Epithelial cell of proximal tubule (primary cell): ENCODE results near the gene HDAC4. TPM values are rescaled to one million over a fixed set of nuclear protein-coding genes. Genes with fewer than 3 reads are reported as not detected.

Experiments
- DNase-seq: peaks from one replicate; pipeline ENCODE4 v3.0.0-alpha.2; 2011; ENCODE audit warnings: low read depth
- H3K4me3 ChIP-seq: 2 replicates; pipeline ENCODE4 v1.5.1; 2011; ENCODE audit warnings: low read depth, mild to moderate bottlenecking, low read length
- total RNA-seq: library from RNA; depleted of rRNA; stranded (reverse); fragments of >200 nt; gene quantifications from 2 replicates; pipeline ENCODE4 v1.2.3, GENCODE V29; 2015
- TF ChIP-seq, protein P1 (sequence below): conservative IDR thresholded peaks from 2 replicates; pipeline ENCODE4 v1.5.1; 2012; ENCODE audit warnings: low read depth, mild to moderate bottlenecking, low read length

The HDAC4 gene
- total RNA-seq, 1 donor from 2014 or later: 23.2 TPM

DNA sequence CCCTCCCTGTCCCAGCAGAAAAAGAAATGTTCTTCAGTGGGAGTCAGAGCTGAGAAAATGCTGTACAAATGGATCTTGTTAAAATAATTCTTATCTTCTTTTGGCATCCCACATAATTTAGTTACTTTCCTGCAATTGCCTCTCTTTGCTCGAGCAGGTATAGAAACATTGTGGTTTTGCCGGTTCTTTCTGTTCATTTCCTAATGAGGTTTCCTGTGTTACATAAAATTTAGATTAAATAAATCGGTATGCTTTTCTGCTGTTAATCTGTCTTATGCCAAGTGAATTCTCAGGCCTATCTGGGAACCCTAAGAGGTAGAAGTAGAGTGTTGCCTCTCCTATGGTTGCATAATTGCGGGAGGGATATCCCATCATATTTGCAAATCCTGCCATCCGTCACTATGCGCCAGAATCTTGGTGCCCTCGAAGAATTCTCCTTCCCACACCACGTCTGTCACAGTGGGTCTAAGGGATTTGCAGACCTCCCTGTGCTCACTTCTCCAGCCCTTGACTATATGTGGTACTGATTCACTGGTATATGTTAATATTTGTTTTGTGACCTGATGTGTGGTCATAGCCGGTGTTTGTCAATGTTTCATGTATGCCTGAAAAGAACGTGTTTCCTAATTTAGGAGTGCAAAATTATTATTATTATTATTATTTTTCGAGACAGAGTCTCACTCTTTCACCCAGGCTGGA lies 12.2 kb upstream of the HDAC4 start:
- DNase-seq: no peak
- H3K4me3 ChIP-seq: no peak overlapping the region
- TF ChIP-seq, protein P1, sequence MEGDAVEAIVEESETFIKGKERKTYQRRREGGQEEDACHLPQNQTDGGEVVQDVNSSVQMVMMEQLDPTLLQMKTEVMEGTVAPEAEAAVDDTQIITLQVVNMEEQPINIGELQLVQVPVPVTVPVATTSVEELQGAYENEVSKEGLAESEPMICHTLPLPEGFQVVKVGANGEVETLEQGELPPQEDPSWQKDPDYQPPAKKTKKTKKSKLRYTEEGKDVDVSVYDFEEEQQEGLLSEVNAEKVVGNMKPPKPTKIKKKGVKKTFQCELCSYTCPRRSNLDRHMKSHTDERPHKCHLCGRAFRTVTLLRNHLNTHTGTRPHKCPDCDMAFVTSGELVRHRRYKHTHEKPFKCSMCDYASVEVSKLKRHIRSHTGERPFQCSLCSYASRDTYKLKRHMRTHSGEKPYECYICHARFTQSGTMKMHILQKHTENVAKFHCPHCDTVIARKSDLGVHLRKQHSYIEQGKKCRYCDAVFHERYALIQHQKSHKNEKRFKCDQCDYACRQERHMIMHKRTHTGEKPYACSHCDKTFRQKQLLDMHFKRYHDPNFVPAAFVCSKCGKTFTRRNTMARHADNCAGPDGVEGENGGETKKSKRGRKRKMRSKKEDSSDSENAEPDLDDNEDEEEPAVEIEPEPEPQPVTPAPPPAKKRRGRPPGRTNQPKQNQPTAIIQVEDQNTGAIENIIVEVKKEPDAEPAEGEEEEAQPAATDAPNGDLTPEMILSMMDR: no peak

DNA sequence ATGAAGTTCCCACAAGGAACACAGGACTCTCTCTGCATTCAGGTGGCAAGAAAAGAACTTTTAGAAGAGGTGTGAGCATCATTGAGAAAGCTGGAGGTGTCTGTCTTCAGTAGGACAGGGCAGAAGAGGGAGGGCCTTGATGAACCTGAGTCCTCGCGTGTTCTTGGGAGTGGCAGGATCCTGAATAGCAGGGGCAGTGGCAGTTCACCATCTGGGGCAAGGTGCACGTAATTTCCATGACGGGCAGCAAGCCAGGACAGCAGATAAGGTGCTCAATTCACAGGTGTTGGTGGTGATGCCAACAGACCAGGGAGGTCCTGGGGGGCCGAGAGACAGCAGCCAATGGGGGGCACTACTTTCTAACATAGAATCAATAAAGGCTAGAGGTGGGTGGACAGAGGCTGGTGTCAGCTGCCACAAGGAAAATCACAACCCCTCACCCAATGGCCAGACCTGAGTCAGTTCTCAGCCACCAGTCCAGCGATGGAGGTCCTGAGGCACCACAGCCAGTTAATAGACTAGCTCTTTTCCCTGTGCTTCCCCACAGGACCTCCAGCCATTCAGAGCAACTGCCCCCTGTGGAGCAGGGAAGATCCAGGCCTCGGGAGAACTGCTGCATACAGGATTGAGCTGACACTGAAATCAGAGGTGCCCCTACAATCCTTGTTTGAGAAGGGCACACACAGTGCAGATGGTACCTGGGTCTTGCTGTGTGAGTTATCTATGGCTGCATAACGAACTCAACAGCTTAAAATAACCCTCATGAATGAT lies 10.9 kb upstream of the HDAC4 start:
- DNase-seq: no peak
- no peak overlapping the region for H3K4me3 ChIP-seq
- TF ChIP-seq, protein P1: no peak

DNA sequence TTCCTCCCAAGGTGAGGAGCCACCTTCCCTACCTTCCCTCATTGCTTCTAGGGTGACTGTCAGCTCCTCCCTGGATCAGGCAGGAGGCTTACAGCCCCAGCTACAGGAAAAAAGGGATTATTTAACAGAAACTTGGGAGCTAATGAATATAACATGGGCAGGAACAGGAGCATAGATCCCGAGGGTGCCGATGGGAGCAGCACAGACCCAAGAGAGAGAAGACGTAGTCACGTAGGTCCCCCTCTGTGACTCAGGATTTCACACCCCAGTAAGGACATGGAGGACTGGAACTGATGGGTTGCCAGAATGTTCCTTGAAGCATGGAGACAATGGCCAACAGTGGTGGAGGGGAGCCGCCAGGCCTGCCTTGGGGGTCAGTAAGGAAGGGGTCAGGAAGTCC lies 10.3 kb upstream of the HDAC4 start:
- DNase-seq: no peak
- TF ChIP-seq, protein P1: no peak
- no peak overlapping the region for H3K4me3 ChIP-seq

DNA sequence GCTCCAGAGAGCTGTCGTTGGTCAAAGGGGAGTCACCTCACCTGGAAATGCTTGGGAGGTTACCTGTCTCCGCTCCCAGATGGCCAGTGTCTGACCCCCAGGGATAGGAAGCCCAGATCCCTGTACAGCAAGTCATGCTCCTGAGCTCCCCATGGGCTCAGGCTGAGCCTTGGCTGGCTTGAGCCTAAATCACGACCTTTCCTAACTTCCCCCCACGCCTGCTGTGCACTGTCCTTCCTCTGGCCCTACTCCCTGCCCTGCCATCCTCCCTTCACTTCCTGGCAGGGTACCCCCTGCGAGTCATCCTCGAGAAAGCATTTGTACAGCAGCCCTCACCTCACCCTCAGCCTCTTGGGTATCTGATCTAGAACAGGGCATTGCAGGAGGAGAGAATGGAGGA lies 9.2 kb upstream of the HDAC4 start:
- no peak for DNase-seq
- TF ChIP-seq, protein P1: no peak
- no peak overlapping the region for H3K4me3 ChIP-seq

DNA sequence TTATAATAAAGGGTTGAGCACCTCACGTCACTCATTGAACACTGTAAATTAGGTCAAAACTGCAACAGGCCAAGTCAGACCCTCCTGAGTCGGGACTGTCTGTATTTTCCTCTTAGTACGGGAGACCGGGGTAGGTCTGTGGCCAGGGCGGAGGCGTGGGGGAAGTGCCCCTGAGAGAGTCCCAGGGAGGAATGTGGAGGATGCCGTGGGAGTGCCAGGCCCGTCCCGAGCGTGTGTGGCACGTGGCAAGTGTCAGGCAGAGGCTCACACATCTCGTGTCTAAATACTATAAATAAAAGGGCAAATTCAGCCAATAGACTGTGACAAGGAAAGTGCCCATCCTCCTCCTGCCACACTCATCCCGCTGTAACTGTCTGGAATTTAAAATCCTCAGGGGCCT lies 6.3 kb upstream of the HDAC4 start:
- no peak overlapping the region for H3K4me3 ChIP-seq
- TF ChIP-seq, protein P1: no peak
- no peak for DNase-seq

DNA sequence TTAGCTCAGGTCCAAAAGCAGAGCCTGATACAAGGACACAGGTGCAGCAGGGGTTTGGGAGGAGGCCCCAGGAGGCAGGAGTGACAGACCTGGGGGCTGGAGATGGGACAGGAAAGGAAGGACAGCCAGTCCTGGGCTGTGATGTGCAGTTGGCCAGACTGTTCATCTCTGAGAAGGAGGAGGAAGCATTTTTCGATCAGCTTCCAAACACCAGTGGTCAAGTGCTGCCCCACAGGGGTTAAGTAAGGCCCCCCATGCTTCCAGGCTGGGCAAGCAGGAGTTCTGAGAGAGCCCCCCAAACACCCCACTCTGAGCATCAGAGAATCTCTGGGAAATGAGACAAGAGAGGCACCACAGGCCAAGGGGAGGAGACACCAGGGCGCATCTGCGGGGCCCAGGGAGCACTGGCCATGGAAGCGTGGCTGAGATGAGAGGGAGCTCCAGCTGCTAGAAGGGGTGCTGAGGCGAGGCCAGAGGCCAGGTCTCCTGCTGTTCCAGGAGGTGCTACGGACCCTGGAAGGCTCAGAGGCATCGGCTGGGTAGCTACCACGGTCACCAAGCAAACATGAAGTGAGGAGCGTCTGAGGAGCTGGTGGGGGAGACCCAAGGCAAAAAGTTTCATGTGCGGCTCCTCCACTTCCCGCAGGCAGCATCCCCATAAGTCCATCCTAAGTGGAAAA lies 5.6 kb upstream of the HDAC4 start:
- TF ChIP-seq, protein P1: no peak
- DNase-seq: no peak
- H3K4me3 ChIP-seq: no peak overlapping the region
